ENCODE results near the gene U2AF2.

DNA sequence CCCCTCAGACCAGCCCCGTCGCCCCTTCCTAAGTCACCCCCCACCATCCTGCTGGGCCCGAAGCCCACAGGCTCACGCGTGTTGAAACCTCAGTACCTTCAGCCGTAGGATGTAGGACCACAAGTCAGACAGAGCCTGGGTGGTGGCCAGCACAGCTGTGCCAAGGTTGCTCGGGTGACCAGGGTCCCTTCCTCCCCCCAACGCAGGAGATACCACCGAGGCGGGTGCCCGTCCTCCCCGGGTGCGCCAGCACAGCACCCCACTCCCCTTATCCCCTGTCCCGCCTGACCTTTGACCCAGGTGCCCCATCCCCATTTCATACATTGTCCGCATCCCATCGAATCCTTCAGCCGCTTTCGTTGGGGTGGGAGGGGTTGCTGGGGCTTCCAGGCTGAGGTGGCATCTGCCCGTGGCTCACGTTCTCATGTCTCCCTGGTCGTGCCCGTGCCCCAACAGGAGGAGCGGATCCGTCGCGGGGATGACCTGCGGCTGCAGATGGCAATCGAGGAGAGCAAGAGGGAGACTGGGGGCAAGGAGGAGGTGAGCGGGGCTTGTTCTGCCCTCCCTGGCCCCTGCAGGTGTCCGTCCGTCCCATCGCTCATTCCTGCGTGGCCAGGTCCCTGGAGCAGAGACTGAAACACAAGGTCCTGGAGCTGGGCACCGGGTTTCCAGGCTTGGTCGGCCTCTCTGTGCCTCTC is 34.7 kb downstream of the U2AF2 start:
- TF ChIP-seq, protein P1, sequence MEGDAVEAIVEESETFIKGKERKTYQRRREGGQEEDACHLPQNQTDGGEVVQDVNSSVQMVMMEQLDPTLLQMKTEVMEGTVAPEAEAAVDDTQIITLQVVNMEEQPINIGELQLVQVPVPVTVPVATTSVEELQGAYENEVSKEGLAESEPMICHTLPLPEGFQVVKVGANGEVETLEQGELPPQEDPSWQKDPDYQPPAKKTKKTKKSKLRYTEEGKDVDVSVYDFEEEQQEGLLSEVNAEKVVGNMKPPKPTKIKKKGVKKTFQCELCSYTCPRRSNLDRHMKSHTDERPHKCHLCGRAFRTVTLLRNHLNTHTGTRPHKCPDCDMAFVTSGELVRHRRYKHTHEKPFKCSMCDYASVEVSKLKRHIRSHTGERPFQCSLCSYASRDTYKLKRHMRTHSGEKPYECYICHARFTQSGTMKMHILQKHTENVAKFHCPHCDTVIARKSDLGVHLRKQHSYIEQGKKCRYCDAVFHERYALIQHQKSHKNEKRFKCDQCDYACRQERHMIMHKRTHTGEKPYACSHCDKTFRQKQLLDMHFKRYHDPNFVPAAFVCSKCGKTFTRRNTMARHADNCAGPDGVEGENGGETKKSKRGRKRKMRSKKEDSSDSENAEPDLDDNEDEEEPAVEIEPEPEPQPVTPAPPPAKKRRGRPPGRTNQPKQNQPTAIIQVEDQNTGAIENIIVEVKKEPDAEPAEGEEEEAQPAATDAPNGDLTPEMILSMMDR (IDR thresholded peaks at IDR 0.05) = no peak
- no peak for TF ChIP-seq POLR2A (IDR thresholded peaks at IDR 0.05)

Data from vagina (tissue), 2 donors.